Pancreas (tissue), 10 donors: ENCODE data around the gene WBP11. TPM values are rescaled to one million over a fixed set of nuclear protein-coding genes. Genes with fewer than 3 reads are reported as not detected.
"Not testable (repeated sequence)": the region's sequence is repeated elsewhere in the genome, so short reads cannot be mapped to it uniquely, and the experiment has no call there.

Experiments
- ATAC-seq, 4 donors: fragments of 200-7000 bp; cut with Tn5 transposase; one replicate each; pipeline versions ENCODE4 v1.8.0 to v1.9.1; 2020; ENCODE audit warnings: mild to moderate bottlenecking in 4 of 4, moderate library complexity in 4 of 4
- DNase-seq, 6 donors: peaks; one replicate each; pipeline ENCODE4 v3.0.0-alpha.2; 2020
- FAIRE-seq: peaks from 2 replicates; lab custom pipeline; 2012; peaks lifted over from hg19 to GRCh38; lab: Jason Lieb, UNC
- H3K27ac ChIP-seq, 4 donors: fragments of 200-600 bp; sonication (generic); 1 replicate in 3 of 4; 2 replicates in 1 of 4; pipeline versions ENCODE4 v1.5.0 to v1.8.0; 2020
- H3K27me3 ChIP-seq, 4 donors: fragments of 200-600 bp; one replicate each; pipeline ENCODE4 v1.8.0; 2021
- H3K36me3 ChIP-seq, 3 donors: fragments of 200-600 bp; sonication (generic) in 1 of 3; one replicate each; pipeline versions ENCODE4 v1.5.0 to v1.8.0; 2020 to 2021
- H3K4me1 ChIP-seq, 3 donors: fragments of 200-600 bp; one replicate each; pipeline ENCODE4 v1.8.0; 2021
- H3K4me3 ChIP-seq, 4 donors: fragments of 200-600 bp; sonication (generic) in 2 of 4; one replicate each; pipeline versions ENCODE4 v1.5.0 to v1.8.0; 2020 to 2021
- H3K9me3 ChIP-seq, 4 donors: fragments of 200-600 bp; one replicate each; pipeline ENCODE4 v1.8.0; 2021
- WGBS, 2 donors: extraction: QIAGEN DNeasy Blood & Tissue Kit; methylation state at CpG; one replicate each; pipeline ENCODE4 v1.1.7; 2013; 5-methylcytosine and 5-hydroxymethylcytosine counted together
- intact Hi-C, 3 donors: fragments of 100-400 bp; cut with DNase I; formaldehyde crosslinking; loops; one replicate each; pipeline versions ENCODE4 v1.11.1 to v1.14.2; 2022
- polyA plus RNA-seq, 2 donors: library from polyadenylated mRNA; stranded (reverse); fragments of 200-250 nt; gene quantifications; one replicate each; pipeline ENCODE4 v1.2.3, GENCODE V29; 2013
- total RNA-seq, 6 donors: library from RNA; stranded (reverse); fragmentation: NEBNext Ultra II Directional in 4 of 6; extraction: Animal tissue kit (Norgen Biotek cat#: 25700) in 4 of 6; gene quantifications; one replicate each; pipeline versions ENCODE4 v1.2.1 to v1.2.4, GENCODE V29; 2021 to 2023
- TF ChIP-seq, protein P1 (sequence below), 4 donors: fragments of 200-600 bp; sonication (generic) in 3 of 4; IDR thresholded peaks; one replicate each; pipeline versions ENCODE4 v1.5.0 to v1.8.0; 2021; ENCODE audit warnings: antibody characterized with exemption in 4 of 4
- donor health status: healthy with polysubstance abuse.
- donor health status: DM: no; HTN: no; CAD: no; lungs with moderate emphysema.
- donor health status: DM: no; HTN: no; CAD: no.
- donor health status: control.
- donor health status: control.
- donor health status: Bipolar disorder and iron deficiency.
- donor health status: DM: yes; HTN: yes; CAD: no.
- donor health status: DM: no; HTN: no; CAD: no.
- donor health status: DM: no; HTN: no; CAD: no.
- donor health status: DM: yes; HTN: yes; CAD: no.

Gene WBP11
- total and polyA plus RNA-seq, 8 donors: 7.9 to 28.5 (median 19.1) TPM

DNA sequence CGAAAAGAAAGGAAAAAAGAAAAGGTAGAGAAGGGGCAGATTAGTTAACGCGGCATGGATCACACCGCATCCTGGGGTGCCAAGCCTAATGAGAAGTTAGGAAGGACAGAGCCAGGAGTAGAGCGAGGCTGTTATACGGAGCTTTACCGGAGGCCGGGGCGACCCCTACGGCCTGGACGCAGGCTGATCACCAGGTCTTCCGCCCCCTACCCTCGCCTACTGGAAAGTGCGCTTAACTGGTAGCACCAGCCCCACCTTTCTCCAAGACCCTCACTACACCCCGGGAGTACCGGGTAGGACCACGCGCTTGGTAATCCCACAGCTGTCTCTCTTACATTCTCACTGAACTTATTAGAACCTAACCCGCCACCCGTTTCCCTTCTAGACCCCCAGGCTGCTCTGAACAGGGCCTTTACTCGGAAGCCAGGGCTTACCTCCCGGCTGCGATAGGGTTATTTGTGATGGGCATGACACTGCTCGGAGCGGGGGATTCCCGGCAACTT, 33.8 kb downstream of the WBP11 start:
- no peaks in the 10 kb centered on the region for H3K9me3 ChIP-seq
- H3K36me3 ChIP-seq: no peaks in the 10 kb centered on the region
- no peak for FAIRE-seq
- H3K4me3 ChIP-seq: peak overlapping the region; percentile 64 to 85 (median 70)
- DNase-seq: peak in 5 of 6 donors; percentile 42 to 69 (median 62)
- intact Hi-C loops: no loop called here
- peaks cover 0 to 4% (median 3%) of the 10 kb centered on the region in 3 donors for H3K4me1 ChIP-seq
- peak overlapping the region; percentile 92 to 99 (median 94) for H3K27ac ChIP-seq
- TF ChIP-seq, protein P1, sequence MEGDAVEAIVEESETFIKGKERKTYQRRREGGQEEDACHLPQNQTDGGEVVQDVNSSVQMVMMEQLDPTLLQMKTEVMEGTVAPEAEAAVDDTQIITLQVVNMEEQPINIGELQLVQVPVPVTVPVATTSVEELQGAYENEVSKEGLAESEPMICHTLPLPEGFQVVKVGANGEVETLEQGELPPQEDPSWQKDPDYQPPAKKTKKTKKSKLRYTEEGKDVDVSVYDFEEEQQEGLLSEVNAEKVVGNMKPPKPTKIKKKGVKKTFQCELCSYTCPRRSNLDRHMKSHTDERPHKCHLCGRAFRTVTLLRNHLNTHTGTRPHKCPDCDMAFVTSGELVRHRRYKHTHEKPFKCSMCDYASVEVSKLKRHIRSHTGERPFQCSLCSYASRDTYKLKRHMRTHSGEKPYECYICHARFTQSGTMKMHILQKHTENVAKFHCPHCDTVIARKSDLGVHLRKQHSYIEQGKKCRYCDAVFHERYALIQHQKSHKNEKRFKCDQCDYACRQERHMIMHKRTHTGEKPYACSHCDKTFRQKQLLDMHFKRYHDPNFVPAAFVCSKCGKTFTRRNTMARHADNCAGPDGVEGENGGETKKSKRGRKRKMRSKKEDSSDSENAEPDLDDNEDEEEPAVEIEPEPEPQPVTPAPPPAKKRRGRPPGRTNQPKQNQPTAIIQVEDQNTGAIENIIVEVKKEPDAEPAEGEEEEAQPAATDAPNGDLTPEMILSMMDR (IDR thresholded peaks at IDR 0.05): no peak
- ATAC-seq: peak; percentile 10 to 26 (median 20)
- WGBS, 2 donors: 1 to 2% methylated on average over 26 of the region's 26 CpGs
- no peaks in the 10 kb centered on the region for H3K27me3 ChIP-seq

DNA sequence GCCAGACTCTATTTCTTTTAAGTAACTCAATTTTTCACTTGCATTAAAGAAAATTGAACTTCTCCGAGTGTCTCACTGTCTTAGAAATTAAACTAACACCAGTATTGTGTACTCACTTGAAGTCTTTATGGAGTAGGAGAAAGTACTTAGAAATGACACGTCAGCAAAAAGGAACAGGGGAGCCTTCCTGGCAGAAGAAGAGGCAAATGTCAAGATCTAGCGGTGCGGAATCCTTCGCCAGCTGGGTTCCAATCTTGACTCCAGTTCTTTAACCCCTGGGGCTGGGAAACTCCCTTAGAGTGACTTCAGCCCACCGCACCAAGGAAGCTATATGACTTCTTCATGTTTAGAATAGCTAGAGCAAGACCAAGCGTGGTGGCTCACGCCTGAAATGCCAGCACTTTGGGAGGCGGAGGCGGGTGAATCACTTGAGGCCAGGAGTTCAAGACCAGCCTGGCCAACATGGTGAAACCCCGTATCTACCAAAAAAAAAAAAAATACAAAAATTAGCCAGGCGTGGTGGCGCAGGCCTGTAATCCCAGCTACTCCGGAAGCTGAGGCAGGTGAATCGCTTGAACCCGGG, 34.4 kb downstream of the WBP11 start:
- Histone ChIP-seq H3K4me1 (peaks cover 0 to 4% (median 3%) of the 10 kb centered on the region in 3 donors), H3K4me3 (peak overlapping the region; percentile 64 to 85 (median 70)), H3K9me3 (no peaks in the 10 kb centered on the region), H3K27ac (peak overlapping the region; percentile 92 to 99 (median 94)), H3K27me3 (no peaks in the 10 kb centered on the region), H3K36me3 (no peaks in the 10 kb centered on the region)
- intact Hi-C loops: no loop called here
- DNase-seq: peak in 5 of 6 donors; percentile 37 to 61 (median 42)
- no peak for FAIRE-seq
- TF ChIP-seq, protein P1 (IDR thresholded peaks at IDR 0.05): no peak
- peak; percentile 2 to 13 (median 6) for ATAC-seq
- 14% methylated on average over 12 to 16 of the region's 16 CpGs for WGBS, 2 donors

DNA sequence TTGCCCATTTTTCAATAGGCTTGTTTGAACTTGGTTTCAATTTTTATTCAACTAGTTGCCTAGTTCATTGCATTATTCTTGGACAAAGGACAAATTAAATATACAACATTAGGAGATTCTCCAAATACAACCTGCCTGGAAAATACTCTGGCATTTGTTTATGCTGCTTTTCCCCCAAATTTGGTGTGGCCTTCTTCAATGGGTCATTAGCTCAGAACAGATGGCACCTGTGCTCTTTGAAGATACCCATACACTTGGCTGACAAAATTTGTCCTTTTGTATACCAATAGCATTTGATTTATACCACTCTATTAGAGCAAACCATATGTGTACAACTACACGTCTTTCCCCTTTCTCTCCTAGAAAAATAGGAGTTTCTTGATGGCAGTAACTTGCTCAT, 35.7 kb downstream of the WBP11 start:
- no peak for ATAC-seq
- no peaks in the 10 kb centered on the region for H3K27me3 ChIP-seq
- no peak for DNase-seq
- H3K4me3 ChIP-seq: peak overlapping the region in 3 of 4 donors; percentile 64 to 85 (median 69)
- H3K27ac ChIP-seq: peak overlapping the region in 2 of 4 donors; percentile 94 to 99
- H3K4me1 ChIP-seq: peaks cover 4 to 5% (median 5%) of the 10 kb centered on the region in 3 donors
- no peak for FAIRE-seq
- TF ChIP-seq, protein P1 (IDR thresholded peaks at IDR 0.05): no peak
- H3K9me3 ChIP-seq: no peaks in the 10 kb centered on the region
- 44 to 47% methylated on average over 1 of the region's 1 CpG for WGBS, 2 donors
- H3K36me3 ChIP-seq: no peaks in the 10 kb centered on the region
- intact Hi-C loops: no loop called here

DNA sequence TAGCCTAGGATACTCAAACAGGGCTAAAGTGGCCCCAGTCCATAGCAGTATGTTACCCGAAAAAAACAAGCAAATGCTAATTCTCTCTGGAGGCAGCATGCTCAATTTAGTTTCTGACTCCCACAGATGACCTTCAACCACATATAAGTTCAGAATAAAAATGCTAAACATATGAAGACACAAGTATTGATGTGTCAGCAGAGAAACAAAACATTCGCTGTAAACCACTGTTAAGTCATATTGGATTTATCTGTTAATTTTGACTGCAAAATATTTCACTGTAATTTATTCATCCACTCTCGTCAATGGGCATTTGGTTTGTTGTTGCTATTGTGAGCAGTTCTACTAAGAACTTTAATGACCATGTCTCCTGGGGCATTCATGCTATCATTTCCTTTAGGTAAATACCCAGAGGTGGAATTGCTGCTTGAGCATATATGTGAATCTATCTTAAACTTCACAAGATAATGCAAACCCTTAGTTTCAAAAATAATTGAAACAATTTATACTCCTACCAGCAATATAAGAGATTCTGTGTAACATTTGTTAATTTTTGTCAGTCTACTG, 36.5 kb downstream of the WBP11 start:
- WGBS, 2 donors: 69 to 70% methylated on average over 3 of the region's 3 CpGs
- Histone ChIP-seq H3K4me1 (peaks cover 1 to 5% (median 5%) of the 10 kb centered on the region in 3 donors), H3K27ac (no peak overlapping the region), H3K9me3 (no peaks in the 10 kb centered on the region), H3K36me3 (no peaks in the 10 kb centered on the region), H3K4me3 (peak overlapping the region in 2 of 4 donors; percentile 64 to 85), H3K27me3 (no peaks in the 10 kb centered on the region)
- no peak for ATAC-seq
- no peak for DNase-seq
- no peak for FAIRE-seq
- intact Hi-C loops: no loop called here
- TF ChIP-seq, protein P1 (IDR thresholded peaks at IDR 0.05): no peak

DNA sequence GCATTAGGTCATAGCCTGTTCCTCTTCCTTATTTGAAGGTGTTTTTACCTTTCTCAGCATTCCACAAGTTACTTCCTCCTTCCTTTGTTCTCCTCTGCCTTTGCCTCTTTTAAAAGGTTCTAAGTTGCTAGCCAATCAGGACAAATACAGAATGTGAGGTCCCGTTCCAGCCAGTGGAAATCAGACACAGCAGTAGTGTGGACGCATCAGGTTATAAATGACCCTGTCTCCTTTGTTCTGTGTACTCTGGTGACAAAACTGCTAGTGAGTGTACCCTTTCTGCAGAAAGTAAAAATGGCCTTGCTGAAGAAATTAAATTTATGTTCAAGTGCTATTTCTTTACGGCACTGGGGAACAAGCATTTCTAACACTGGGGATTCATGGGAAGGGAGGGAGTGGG, 37.3 kb downstream of the WBP11 start:
- H3K27me3 ChIP-seq, intact Hi-C loops, H3K4me1 ChIP-seq, H3K4me3 ChIP-seq, ATAC-seq, H3K36me3 ChIP-seq, H3K9me3 ChIP-seq, DNase-seq, H3K27ac ChIP-seq, FAIRE-seq: not testable (repeated sequence)
- 68 to 76% methylated on average over 3 of the region's 3 CpGs for WGBS, 2 donors
